GM21576 (cell line): ENCODE results near the gene KCNAB2.

Experiments used
- ATAC-seq: cut with Tn5 transposase; IDR thresholded peaks from one replicate; pipeline ENCODE4 v1.9.1; 2021; ENCODE audit warnings: mild to moderate bottlenecking, moderate library complexity; ENCODE audit not compliant: unreplicated experiment

KCNAB2 gene

GRCh38 chr1:6094801-6095505 lies 49.3 kb downstream of the KCNAB2 start:
- no peak for ATAC-seq

DNA sequence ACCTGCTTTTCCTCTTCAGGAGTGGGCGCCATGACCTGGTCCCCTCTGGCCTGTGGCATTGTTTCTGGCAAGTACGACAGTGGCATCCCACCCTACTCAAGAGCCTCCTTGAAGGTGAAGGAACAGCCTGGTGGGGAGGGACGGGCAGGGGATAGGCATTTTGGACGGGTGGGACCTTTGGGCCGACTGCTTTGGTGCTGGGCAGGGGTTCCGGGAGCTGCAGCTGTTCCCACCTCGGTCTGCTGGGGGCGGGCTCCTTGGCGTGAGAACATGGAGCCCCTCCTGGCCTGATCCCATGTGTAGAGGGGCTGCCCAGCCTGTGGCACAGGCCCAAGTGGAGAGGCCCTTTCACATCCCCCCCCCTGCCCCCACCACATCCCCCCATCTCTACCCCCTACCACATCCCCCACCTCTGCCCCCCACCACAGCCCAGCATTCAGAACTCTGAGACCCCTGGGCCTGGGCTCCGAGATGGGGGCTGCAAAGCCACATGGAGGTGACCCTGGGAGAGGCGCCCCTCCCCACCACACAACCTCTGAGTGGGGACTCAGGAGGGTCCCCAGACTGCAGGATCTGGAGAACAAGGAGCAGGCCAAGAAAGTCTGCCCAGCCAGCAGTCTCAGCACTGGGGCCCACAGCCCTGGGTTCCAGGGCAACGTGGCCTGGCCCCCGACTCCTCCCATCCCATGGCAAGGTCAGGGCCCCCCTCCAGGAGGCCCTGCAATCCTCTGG lies 50.0 kb downstream of the KCNAB2 start:
- ATAC-seq = no peak

- ATAC-seq = no peak
Observed at GRCh38 chr1:6096243-6097116, 50.8 kb downstream of the KCNAB2 start.

DNA sequence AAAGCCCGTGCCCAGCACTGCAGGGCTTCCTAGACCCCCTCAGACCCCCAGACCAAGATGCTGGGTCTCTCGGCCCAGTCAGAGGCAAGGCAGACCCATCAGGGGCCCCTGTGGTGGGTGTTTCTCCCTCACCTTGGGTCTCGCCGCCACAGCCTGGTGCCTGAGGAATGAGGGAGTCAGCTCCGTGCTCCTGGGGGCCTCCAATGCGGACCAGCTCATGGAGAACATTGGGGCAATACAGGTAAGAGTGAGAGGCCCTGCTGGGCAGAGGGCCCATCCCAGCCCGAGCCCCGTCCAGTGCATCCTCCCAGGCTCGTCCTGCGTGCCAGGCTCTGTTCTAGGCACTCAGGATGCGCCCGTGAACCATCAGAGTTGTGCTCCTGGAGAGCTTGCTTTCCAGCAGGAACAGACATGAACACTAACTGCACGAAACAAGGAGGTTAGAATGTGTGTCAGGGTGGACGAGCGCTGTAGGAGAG lies 51.5 kb downstream of the KCNAB2 start:
- ATAC-seq = no peak

DNA sequence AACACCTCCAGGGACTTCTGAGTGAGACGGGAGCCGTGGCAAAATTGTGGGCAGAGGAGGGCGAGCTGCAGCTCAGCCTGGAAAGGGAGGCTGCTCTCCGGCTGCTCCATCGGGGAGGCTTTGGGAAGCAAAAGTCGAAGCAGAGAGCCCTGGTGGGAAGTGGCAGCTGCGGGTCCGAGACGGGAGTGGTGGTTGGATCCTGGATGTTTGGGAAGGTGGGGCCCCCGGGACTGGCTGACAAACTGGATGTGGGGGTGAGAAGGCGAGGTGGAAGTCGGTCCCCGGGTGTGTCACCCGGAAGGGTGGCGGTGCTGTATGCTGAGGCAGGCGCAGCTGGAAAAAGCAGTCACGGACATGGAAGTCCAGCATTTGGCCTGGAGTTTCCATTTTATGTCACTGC lies 52.1 kb downstream of the KCNAB2 start:
- ATAC-seq = no peak

DNA sequence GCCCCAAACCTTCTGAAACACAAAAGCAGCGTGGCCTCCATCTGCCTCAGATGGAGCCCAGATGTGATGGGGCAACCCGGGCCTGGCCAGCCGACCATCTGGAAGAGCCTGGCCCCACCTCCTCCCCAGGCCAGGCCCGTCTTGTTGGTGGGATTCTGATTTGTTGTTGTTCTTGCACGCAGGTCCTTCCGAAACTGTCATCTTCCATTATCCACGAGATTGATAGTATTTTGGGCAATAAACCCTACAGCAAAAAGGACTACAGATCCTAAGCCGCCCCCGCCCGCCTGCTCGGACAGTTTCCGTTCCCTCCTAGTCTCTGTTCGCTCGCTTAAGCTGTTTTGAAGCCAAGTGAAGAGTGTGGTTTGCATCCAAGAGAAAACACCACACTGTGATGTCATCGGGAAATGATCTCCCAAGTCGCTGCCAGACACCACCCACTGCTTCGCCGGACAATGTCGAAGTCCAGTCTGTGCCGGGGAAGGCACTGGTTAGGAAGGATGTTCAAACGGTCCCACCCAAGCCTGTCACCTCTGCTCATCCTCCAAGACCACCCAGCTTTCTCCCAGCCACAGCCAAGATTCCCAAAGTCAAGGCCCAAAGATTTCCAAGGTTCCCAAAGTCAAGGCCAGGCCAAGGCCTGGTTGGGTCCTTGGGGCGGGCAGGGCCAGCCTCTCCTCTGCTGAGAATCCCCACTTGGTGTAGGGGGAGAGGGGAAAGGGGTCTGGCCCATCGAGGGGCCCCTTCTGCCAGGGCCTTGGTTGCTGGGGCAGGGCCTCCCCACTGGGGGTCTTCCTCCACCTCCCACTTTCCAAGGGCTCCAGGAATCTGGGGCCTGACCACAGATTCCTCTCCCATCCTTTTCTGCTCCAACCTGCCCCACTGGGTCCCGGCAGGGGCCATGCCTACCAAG lies 52.9 kb downstream of the KCNAB2 start:
- no peak for ATAC-seq

- no peak for ATAC-seq
Observed at GRCh38 chr1:6099297-6099696, 53.6 kb downstream of the KCNAB2 start.

DNA sequence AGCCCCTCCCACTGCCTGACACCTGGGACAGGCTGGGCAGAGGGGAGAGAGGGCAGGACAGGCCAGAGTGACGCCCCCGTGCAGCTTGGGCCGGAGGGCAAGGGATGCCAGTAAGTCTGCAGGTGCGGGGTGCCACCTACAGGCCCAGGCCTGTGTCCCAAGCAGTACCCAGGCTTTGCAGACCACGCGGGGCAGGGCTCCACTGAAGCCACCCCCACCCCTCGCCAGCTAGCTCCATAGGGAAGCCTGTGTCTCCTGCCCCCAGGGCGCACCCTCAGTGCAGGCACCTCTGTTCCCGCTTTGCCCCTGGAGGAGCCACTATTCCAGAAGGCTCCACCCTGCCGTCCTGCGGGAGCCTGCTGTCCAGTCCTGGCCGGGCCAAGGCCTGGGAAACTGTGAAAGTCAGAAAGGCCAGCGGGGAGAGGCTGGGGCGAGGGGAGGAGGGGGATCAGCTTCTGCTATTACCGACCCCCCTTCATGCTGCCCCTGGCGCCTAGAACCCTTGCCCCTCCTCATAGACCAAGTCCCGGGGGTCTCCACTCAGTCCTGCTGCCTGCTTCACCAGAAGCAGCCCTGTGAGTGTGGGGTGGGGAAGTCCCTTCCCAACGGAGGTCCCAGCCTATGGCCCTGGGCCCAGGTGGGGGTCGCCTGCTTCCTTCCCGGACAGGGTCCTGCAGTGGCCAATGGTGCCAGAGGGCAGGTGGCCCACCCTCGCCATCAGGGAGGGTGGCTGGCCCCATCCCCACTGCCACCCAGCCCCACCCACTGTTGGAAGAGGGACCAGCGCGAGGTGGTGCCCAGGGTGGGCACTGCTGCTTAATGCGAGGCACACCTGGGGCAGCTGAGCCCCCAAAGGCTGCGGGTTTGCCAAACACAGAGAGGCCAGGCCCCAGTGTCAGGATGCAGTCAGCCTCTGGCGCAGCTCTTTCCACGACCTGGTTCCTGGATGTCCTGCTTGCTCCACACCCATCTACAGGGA lies 54.4 kb downstream of the KCNAB2 start:
- ATAC-seq = no peak

DNA sequence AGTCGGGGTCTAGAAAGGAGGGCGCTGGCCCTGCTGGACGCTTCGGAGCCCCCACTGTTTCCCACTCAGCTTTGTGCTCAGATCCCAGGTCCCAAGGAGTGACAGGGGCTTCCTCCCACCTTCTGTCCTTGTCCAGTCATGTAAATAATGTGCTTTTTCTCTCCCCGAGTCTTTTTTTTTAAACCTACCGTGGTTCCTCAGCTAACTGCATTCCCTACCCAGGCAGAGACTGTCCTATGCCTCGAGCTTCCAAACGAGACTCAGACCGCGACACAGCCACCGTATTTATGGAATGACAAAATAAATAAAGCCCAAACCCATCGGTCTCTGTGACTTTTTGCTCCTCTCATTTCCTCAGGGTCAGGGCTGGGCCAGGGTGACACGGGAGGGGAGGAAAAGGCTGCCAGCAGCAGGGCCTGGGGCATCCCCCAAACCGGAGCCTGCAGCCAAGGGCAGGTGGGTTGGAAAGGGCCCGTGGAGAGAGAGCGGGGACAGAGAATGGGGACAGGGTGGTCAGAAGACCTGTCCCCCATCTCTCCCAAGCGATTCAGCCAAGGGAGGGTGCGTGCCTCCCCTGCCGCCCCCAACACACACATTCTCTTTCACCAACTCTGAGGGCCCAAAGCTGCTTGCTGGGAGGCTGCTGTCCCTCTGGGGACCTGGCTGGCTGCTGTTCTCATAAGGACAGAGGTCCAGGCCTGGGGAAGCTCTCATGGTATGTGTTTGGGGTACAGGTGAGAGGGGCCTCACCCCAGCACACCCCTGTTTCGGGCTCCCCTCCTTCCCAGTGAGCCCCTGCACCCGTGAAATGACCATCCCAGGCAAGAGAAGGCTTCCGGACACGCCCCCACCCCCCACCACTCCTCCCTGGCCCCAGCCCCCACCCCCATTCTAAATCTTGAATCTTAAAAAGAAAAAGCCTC lies 55.4 kb downstream of the KCNAB2 start:
- no peak for ATAC-seq

GRCh38 chr1:6101826-6102531 lies 56.3 kb downstream of the KCNAB2 start:
- ATAC-seq = no peak

GRCh38 chr1:6102532-6102845 lies 56.8 kb downstream of the KCNAB2 start:
- ATAC-seq = no peak

DNA sequence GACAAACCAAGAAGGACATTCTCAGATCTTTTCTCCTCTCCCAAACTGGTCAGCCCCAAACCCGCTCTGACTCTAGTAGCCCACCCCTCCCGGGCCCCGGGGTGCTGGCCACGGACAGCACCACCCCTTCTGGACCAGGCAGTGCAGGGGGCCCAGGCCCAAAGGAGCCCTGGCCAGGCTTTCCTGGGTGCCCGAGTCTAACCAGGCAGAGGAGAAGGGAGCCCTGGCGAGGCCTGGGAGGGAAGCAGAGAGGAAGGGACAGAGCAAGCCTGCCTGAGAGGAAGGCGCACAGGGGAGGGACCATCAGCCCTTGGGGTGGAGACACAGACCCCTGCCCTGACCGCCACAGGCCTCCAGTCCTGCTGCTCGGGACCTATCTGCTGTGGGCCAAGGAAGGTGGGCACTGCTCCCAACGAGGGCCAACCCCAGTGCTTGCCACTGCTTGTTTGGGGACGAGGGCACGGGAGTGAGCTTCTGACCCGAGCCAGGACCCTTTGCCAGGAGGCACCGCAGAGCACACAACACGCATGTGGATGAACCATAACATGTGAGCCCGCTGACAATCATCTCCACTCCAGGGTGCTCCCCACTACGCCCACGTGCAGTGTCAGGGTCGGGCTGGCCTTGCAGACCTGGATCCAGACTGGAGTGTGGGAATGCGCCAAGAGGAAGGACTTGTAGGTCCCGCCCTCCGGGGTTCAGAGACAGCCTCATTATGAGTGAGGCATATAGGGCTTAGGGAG lies 57.6 kb downstream of the KCNAB2 start:
- no peak for ATAC-seq

GRCh38 chr1:6103854-6104530 lies 58.3 kb downstream of the KCNAB2 start:
- ATAC-seq = no peak

GRCh38 chr1:6104631-6105030 lies 58.9 kb downstream of the KCNAB2 start:
- no peak for ATAC-seq

- ATAC-seq = no peak
Observed at GRCh38 chr1:6105218-6105679, 59.6 kb downstream of the KCNAB2 start.

GRCh38 chr1:6105763-6106162 lies 60.1 kb downstream of the KCNAB2 start:
- ATAC-seq = no peak
